Inferior parietal cortex (tissue), 1 donor: ENCODE measurements around the gene ETFA.

Experiments
- DNase-seq: peaks from one replicate; pipeline ENCODE4 v3.0.0-alpha.2; 2016; ENCODE audit errors: extremely low spot score

The ETFA gene

DNA sequence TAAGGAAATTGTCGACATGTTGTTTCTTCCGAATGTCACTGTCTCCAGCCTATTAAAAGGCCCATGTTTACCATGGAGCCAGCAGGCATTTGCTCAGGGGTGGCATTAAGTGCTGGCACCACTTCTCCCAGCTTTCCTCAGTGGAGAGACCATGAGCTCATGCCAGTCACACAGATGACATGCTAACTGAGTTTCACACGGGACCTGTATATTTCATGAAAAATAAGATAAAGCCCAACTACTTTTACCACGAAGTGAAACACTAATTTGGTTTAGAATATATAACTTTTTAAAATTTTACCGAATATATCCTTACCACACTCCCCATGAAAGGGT lies 93.4 kb downstream of the ETFA start:
- no peak for DNase-seq

DNA sequence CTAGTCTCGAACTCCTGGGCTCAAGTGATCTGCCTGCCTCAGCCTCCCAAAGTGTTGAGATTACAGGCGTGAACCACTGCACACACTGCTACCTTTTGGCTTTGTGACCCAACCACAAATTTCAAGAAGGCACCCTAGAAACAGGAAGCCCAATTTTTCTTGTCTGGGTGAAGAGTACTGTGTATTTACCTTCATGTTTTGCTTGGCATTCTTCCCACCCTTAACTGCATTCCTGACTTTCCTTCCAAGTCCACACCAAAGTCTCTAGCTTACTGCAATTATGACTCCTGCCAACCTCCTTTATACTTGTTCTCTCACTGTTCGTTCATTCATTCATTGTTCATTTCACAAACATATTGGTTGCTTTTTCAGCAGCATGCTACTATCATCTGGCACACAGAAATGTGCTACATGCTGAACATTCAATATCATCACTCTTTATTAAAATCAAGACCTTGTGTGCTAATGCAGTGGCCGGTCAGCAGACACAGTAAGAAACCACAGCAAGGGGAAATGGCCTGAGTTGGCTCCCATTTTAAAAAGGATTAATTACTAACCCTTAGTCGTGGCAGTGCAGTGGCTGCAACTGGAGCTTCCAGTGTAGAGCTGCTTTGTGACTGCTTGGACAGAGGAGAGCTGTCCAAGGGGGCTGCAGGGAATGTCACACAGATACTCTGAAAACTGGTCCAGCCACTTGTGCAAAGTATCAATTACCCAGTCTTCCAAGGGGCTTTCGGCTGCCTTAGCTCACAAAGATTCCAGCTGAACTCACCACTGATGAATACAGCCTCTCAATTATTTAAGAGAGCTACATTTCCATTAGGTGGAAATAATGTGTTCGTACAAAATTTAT lies 94.0 kb downstream of the ETFA start:
- DNase-seq = no peak

DNA sequence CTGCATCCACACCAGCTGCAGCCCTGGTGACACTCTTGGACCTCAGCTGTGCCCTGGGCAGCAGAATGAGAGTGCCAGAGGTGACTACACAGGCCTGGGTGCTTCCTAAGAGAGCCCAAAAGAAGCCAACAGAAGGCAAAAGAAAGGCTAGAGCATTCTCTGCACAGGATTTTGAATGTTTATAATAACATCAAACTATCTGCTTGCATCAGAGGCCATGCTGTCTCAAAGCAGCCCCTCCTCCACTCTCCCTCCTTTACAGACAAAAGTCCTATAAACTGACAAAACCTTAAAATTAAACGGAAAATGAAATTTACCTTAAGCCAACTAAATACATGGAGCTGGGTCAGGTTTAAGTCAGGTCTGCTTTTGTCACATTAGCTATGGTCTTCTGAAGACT lies 95.6 kb downstream of the ETFA start:
- no peak for DNase-seq

DNA sequence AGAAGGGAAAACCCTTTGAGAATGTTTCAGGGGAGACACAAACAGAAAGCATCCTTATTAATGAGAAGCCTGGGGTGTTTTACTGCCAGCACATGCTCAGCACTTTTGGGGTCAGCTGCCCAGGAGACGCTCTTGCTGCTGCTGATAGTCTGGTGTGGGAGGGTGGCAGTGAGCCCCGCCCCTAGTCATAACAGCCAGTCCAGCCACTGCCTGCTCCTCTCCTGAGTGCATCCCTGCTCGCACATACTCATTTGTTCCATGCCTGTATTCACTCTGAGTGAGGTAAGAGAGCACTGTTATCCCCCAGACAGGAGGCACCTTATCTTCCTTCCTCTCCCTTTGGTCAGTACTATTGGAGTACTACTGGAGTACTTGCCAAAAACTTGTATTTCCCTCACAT lies 101.3 kb downstream of the ETFA start:
- DNase-seq = no peak

DNA sequence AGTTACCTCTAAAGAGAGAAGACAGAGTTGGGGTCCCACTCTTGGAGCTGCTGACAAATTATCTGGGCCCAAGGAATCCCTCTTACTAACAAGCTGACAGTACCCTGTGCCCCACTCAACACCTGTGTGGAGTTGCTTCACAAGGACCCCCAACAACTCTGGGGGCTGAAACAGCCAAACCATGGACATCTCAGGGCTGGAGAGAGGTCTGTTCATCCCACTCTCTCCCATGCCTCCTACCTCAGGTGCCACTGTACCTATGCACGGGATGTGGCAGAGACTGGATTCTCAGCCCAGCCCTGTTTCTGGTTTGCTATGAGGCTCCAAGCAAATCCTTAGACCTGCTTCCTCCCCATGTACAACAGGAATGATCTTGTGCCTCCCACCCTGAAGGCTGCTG lies 101.7 kb downstream of the ETFA start:
- DNase-seq = no peak

DNA sequence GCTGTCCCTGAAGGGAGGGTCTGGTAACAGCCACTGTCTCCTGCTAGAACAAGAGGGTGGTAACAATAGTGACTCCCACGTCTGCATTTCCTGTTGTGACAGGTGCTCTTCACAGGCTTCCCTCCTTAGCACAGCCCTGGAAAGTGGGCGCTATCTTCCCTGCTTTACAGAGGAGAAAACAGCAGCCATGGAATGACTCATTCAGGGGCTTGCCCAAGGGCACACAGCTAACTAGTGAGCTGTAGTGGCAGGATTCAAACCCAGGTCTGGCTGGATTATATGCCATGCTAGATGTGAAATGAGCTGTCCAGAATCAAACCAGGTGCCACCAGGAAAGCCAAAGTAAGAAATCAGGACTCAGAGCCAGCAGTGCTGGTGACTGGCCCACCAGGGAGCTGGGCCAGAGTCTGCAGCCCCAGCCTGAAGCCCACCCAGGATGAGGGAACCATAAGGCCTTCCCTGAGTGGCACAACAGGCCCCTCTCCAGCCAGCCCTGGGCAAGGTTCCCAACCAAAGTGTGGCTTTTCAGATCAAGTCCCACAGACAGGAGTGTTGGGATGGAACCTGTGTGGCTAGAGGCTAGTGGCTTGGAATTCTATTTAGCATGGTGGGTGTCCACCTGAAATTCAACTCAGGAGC lies 102.4 kb downstream of the ETFA start:
- no peak for DNase-seq

DNA sequence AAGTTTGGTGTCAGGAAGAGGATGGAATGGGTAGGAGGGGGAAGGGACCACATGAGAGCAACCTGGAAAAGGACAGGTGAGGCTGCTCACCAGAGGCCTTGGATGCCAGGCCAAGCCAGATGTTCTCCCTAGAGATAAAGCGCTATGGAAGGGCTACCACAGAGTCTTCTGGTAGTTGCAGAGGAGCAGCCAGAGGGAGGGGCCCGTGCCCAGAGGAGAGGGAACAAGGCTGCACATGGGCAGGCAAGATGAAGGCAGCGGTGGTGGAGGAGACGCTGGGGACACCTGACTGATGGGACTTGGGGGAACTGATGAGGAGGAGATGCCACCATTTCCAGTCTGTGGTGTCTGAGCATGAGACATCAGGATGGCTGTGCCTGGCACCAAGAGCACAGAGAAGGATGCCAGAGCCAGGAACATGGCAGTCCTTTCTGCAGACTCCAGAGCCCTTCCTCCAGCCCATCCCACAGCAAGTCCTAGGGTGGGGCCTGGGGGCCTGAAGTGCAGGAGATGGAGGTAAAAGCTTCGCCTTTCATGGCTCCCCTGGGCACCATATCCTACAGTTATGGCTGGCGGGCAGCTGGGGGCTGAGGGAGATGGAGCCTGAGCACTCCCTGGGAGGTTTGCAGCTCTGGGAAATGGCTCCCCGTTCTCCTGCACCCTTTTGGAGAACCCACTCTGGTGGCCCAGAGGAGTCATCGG lies 103.0 kb downstream of the ETFA start:
- no peak for DNase-seq

DNA sequence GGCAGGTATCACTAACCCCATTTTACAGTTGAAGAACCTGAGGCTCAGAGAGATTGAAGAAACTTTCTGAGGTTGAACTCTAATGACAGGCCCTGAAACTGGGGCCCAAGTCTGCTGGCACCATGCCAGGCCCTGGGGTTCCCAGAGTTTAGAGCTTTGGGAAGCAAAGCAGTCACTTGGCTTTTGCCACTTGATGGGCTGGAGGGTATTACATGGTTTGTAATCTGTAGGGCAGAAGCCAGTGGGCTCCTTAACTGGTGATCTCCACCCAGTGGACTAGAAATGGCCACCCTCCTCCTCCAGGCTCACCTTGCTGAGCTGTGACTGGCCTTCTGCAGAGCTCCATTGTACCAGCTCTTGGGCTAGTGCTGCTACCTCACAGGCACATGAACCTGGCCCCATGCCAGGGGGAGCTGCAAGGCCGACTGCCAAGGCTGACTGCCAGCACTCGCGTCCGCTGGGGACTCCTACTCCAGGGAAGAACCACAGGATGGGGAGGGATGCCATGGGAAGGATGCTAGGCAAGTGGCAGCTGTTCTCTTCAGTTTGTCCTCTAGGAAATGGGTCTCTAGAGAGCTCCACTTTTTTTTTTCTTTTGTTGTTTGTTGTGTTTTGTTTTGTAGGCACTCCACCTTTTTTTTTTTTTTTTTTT lies 104.8 kb downstream of the ETFA start:
- DNase-seq = peak; percentile 70

DNA sequence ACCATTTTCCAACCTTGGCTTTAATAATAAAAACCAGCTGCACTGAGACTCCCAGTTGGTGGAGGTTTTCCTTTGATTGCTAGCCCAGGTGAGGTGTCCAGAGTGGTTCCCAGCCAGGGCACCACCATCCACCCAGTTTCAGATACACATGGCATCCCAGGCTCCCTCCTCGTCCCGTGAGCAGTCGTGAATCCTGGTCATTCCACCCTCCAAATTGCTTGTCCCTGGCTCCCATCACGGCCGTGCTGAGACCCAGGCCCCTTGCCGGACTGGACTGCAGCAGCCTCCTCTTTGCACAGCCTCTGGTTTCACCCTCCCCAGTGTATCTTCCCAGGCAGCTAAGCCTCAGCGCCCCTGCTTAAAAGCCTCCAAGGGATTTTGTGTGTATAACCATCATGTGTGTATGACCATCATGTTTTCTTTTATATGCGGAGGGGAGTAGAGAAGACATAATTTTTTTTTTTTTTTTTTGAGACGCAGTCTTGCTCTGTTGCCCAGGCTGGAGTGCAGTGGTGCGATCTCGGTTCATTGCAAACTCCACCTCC lies 106.3 kb downstream of the ETFA start:
- DNase-seq = no peak

DNA sequence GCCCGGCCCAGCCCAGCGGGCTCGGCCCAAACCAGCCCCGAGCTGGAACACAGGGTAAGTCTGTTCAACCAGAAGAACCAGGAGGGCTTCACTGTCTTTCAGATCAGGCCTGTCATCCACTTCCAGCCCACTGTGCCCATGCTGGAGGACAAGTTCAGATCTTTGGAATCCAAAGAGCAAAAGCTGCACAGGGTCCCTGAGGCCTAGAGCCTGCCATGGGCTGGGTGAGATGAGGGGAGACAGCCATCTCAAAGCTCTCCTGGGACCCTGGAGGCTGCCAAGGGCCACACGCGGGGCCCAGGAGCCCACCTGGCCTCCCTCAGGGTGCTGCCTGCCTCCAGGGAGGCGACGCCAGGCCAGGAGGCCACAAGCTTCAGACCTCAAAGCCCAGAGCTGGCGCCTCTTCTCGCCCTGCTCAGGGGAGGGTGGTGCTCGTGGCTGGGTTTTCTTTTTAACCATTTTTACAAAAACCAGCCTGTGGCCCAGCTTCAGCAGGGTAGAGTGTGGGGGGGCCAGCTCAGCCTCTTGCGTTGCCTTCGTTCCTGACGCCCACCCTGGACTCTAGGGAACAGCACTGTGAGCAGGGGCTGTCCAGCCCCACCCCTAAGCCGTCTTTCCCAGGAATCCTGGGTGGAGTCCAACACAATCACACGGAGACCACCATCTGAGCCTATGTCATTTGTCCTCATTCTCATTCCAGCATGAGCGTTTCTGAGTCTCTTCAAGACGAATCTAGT lies 107.0 kb downstream of the ETFA start:
- no peak for DNase-seq

DNA sequence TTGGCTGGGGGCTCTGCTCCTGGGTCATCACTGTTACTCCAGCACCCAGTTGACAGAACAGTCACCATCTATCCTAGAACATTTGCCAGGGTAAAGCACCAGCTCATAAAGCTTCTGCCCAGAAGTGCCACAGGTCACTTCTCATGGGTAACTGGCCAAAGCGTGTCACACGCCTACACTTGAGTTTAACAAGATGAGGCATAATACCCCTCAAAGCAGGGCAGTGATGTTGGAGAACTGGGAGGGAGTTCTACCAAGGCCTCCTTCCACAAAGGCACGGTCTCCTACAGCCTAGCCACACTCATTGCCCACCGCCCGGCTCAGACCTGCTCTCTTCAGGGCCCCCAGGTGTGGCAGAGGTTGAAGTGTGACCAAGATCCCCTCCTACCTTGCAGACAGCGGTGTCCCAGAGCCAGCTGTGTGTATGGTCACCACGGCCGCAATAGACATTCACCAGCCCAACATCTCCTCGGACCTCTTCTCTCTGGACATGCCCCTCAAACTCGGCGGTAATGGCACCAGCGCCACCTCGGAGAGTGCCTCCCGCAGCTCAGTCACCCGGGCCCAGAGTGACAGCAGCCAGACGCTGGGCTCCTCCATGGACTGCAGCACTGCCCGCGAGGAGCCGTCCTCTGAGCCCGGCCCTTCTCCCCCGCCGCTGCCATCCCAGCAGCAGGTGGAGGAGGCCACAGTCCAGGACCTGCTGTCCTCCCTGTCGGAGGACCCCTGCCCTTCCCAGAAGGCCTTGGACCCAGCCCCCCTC lies 107.7 kb downstream of the ETFA start:
- DNase-seq = no peak

DNA sequence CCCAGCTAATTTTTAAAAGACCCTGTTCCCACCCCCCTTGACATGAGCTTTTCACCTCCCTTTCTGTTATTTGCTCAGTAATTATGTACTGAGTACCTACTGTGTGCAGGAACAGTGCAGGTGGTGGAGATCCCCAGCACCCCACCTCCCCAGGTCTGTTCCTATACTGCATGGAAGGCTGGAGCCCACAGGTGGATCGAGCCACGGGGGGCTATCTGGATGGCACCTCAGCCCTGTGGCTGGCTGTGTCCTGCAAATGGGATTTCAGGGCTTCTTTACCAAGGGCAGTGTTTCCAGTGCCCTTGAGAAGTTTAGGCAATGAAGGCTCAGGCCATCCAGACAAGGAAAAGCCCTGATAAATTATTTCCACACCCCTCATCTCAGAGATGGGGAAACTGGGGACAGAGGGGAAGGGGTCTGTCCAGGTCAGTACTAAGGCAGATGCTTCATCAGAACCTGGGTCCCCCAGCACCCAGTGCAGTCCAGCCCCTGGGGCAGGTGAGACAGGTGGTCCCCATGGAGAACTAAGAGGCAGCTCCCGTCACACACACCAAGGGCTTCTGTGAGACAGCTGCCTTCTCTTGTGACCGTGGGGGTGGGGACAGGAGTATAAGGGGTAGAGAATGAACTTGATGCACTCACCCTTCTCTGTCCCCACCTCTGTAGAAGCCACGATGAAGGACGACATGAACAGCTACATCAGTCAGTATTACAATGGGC lies 109.6 kb downstream of the ETFA start:
- no peak for DNase-seq

DNA sequence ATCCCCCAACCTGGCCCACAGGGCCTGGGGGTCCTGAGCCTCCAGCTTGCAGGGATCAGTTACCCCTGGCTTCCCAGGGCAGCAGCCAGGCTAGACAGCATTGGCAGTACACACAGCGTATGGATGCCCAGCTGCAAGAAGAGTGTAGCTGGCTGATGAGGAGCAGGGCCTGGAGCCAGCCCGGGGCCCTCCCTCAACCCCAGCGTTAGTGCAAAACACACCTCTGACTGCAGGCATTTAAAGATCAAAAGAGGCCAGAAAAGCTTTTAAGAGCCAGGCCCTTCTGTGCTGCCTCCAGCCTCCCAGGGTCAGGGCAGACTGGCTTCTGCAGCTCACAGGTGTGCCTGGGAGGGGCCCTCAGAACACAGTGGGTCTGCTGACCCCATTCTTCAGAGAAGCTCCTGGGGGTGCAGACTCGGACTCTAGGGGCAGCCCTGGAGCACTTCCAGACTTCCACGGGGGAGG lies 110.6 kb downstream of the ETFA start:
- DNase-seq = no peak

DNA sequence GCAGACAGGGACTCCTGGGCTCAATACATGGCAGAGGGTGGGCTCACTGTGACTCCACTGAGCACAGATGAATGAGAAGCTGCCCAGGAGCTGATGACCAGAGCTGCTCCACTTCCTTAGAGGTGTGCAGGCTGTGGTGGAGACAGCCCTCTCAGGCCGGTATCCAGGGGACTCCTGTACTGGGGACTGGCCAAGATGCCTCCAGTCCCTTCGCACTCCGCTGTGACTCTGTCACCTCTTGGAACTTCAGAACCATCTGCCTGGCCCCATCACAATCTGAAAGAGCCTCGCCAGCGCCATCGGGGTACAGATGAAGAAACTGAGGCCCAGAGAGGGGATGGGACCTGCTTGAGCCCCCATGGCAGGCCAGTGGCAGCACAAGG lies 111.2 kb downstream of the ETFA start:
- no peak for DNase-seq

DNA sequence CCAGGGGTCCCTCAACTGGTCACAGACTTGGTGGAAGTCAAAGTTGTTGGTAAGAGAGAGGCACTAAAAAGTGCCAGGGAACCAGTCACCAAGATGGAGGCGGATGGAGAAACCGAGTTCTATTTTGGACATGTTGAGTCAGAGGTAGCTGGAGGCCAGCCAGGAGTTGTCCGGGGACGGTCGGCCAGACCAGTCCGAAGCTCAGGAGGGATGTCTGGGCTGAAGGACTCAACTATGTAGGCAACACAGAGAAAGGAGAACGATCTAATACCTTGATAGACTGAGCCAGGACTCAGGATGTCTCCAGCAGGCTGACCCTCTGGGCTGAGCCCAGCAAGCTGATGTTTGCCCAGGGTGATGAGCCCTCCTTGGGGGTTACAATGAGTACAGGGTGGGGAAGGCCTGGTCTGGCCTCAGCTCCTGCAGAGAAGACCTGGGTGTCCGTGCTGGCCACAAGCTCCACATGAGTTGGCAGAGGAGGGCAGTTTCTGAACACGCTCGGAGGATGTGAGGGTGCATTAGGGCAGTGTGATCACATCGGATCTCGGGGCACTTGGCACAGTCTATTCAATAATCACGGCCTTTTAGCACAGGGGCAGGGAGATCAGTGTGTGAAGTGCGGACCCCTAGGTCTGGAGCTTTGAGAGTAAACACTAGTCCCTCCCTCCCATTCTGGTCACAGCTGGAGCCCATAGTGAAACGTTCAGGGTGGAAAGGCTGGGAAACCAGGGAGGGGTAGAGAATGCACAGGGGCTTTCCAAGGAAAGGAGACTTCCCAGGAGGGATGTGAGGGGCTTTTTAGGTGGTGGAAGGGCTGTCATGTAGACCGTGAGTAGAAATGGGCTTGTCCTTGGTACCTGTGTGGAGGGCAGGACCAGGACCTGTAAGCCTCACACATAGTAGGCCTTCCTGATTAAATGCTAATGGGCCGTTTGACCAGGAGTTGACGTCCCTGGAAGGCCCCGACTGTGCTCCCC lies 111.9 kb downstream of the ETFA start:
- peak; percentile 36 for DNase-seq

DNA sequence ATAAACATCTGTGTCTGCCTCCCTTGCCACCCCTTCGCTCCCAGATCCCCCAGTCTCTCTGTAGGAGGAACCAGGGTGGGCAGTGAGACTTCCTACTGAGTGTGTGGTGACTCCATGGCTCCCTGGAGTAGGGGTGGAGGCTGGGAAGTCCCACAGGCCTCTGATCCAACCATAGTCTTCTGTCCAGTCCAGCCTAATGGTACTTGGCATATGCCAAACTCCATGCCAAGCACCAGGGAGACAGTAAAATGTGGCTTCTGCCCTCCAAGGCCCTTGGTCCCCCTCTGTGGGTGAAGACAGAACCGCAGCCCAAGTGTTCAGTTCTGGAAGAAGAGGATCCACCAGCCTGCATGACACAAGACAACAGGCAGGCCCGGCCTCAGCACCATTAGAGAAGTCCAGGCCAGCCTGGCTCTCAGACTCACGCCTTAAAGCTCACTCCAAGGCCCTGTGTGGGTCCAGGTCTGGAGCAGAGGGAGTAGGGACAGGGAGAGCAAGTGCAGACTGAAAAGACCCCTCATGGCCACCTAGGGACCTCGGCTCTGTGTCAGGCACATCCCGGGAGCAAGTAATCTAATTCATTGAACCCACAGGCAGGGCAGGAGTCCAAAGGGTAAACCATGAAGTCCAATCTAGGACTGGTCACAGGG lies 112.7 kb downstream of the ETFA start:
- no peak for DNase-seq

DNA sequence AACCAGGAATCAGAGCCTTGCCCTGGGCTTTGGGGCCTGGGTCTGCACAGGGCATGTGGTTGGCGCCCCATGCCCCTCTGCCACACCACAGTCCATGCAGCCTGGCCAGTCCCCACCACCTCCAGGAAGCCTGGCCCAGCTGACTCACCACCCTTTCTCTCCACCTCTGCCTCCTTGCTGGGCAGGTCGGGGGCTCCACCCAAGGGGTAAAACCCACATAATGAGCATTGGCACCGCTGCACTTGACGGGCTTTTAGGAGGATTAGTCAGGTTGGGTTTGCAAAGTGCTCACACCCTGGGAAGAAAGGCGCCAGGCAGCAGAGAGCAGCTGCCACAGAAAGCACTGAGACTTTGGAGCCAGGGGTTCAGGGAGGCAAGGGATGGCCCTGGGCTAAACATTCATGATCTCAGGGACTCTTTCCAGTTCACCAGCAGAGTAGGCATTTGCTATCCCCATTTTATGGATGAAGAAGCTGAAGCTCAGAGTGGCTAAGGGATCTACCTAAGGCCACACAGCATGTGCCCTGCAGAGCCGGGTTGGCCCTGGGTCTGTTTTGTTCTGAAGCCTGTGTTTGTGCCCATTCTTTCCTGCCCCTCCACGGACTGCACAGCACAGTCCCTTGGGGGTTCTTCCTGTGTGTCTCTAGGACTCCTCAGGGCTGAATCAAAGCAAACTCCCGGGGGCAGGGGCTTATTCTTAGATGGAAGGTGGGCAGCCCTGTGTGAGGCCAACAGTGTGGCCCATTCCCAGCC lies 113.4 kb downstream of the ETFA start:
- no peak for DNase-seq
